GM10266 (cell line): ENCODE results near the gene NRDE2.

Source experiments
- DNase-seq: peaks from one replicate; pipeline ENCODE4 v3.0.0; 2012; ENCODE audit errors: extremely low spot score
- TF ChIP-seq, protein P1 (sequence below): IDR thresholded peaks from 2 replicates; pipeline ENCODE4 v1.5.1; 2012; ENCODE audit warnings: mild to moderate bottlenecking, low read depth; ENCODE audit not compliant: control insufficient read depth, insufficient read depth; ENCODE audit errors: missing control alignments

NRDE2 gene

DNA sequence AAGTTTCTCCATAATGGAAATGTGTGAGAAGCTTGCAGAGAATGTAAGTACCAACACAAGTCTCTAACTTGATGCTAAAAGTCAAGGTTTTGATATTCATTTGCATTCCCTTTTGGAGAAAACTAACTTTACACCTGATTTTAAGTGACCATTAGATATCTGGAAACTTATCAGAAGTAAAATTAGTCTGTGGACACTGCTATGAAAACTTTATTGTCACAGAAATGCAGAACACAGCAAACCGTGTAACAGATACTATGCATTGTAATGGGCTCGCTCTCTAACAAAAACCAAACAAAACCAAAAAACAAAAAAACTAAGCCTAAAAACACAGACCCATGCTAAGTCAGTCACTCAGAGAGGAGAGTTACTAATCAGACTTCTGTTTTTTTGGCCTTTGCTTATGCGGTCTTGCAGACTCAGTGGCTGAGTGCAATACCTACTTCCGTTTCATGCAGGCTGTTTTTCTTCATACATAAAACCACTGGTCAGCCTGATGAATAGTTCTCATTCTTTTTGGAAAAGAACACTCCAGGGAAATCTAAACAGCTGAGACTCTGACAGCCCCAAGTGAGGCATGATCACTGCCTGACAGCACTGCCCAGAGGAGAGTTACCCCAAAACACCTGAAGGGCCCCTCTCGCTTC lies 35.7 kb downstream of the NRDE2 start:
- TF ChIP-seq, protein P1, sequence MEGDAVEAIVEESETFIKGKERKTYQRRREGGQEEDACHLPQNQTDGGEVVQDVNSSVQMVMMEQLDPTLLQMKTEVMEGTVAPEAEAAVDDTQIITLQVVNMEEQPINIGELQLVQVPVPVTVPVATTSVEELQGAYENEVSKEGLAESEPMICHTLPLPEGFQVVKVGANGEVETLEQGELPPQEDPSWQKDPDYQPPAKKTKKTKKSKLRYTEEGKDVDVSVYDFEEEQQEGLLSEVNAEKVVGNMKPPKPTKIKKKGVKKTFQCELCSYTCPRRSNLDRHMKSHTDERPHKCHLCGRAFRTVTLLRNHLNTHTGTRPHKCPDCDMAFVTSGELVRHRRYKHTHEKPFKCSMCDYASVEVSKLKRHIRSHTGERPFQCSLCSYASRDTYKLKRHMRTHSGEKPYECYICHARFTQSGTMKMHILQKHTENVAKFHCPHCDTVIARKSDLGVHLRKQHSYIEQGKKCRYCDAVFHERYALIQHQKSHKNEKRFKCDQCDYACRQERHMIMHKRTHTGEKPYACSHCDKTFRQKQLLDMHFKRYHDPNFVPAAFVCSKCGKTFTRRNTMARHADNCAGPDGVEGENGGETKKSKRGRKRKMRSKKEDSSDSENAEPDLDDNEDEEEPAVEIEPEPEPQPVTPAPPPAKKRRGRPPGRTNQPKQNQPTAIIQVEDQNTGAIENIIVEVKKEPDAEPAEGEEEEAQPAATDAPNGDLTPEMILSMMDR: no peak
- no peak for DNase-seq

DNA sequence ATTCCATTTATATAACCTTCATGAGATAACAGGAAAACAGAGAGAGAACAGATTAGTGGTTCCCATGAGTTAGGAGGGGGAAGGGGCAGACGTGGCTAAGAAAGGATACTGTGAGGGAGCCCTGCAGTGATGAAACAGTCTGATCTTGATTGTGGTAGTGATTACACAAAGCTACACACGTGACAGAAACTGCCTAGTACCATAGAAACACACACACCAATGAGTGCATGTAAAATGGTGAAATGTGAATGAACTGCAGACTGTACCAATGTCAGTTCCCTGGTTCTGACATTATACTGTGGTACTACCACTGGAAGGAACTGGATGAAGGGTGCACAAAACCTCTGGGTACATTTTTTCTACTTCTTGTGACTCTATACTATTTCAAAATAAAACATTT lies 36.9 kb downstream of the NRDE2 start:
- TF ChIP-seq, protein P1: no peak
- no peak for DNase-seq

DNA sequence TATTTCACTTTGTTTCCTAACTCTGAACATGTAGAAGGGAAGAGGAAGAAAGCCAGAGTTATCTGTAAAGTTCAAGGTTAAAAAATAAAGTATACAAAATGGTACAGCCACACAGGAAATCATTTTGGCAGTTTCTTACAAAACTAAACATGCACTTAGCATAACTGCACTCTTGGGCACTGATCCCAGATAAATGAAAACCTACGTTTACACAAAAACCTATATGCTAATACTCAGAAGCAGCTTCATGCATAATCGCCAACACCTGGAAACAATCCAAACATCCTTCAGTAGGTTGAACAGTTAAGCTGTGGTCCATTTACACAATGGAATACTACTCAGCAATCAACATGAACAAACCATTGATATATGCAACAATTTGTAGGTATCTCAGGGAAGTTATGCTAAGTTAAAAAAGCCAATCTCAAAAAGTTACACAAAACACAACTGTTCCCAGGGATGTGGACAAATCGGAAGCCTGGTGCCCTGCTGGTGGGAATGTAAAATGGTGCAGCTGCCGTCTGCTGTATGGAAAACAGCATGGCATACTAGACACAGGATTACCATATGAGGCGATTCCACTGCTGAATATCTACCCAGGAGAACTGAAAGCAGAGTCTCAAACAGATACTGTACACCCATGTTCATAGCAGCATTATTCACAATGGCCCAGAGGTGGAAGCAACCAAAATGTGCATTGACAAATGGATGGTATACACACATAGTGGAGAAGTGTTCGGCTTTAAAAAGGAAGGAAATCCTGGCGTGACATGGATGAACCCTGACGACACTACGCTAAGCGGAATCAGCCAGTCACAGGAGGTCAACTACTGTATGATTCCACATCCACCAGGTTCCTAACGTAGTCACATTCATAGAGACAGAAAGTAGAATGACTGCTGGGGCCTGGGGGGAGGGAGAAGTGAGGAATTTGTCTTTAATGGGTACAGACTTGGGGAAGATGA lies 37.7 kb downstream of the NRDE2 start:
- TF ChIP-seq, protein P1: no peak
- DNase-seq: no peak

DNA sequence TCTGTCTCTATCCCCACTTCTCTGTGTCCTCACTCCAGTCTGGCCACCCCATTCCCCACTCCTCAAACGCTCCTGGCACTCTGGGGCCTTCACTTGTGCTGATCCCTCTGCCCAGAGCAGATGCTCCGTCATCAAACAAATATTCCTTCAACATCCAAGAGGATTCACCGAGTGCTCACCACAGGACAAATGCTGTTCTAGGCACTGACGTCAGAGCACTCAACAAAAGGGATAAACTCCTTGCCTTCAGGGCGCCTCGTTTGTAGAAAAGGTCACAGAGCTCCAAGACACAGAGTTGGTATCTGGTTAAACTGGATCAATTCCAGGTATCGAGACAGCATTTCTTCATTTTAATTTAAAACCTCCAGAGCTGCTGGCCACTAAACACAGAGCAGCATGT lies 40.0 kb downstream of the NRDE2 start:
- DNase-seq: no peak
- TF ChIP-seq, protein P1: no peak

DNA sequence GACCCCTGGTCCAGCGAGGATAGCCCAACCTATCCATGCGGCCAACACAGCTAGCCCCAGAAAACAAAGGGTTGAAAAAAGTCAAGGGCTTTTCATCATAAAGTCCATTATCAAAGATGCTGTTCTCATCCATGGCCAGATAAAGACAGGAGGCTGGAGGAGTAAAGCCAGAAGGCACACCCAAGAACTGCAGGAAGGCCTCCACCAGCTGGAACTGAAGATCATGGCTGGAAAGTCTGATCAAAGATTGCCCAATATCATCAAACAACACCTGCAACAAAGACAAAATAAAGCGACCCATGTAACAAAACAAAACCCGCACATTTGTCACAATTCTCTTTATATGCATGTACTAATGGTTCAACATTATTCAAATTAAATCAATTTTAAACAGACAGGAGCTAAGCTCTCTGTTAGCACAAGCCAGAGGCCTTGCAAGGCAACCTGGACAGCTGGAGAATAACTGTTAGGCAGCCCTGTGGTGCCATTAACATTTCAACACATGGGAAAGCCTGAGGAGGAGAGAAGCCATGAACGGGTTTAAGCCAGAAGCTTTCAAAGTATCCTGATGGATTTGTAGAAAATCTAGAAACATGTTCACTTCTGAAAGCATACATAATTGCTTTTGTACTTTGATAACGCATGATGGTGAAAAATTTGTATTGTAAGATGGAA lies 41.3 kb downstream of the NRDE2 start:
- DNase-seq: no peak
- TF ChIP-seq, protein P1: no peak

DNA sequence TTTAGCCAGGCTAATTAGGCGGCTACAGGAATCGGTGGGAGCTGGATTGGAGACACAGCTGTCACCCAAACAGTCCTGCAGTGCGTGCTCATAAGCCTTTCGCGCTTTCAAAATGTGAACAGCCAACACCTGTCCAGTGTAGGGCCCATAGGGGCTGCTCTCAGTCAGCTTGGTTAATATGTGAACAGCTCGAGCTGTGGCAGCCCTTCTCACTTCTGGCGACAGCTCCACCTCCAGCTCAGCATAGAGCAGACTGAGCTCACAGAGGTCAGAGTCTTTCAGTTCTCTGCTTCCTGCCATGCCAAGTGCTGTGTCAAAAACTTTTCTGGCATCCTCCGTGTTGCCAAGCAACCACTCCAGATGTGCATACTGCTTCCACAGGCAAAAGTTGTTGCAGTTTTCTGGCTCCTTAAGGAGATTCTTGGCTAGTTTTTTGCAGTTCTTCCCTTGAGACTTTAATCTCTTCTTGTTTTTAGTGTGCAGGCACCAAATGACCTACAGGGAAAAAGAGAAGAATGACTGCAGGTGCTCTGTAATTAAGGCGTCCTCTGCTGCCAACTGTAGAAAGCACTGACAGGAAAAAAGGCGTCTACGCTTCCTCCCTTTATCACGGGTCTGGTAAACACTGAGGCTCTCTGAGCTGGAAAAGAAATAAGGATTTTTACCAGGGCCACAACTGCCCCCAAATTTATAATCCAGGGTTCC lies 42.9 kb downstream of the NRDE2 start:
- TF ChIP-seq, protein P1: peak; percentile 8
- DNase-seq: no peak
